ENCODE data around the gene CASS4. TPM values are rescaled to one million over a fixed set of nuclear protein-coding genes. Genes with fewer than 3 reads are reported as not detected.

Gene CASS4
- total and polyA plus RNA-seq, 9 of the 15 experiments (the other 6 are each of a cell fraction or from before 2014, with no cell fraction given) = 8.1 to 53.8 (median 26.7) TPM

GRCh38 chr20:56451056-56451765 lies 39.2 kb downstream of the CASS4 start:
- Histone ChIP-seq H3K27me3 (ENCODE audit: control insufficient read depth in 2 of 2, insufficient read depth in 2 of 2, low read length in 2 of 2) (no peaks in the 10 kb centered on the region), H4K20me1 (replicated peaks; ENCODE audit: control insufficient read depth, insufficient read depth, low read length) (no peaks in the 10 kb centered on the region), H3K9ac (ENCODE audit: insufficient read depth in 1 of 2, low read depth in 2 of 2, low read length in 2 of 2) (no peak overlapping the region), H3K36me3 (ENCODE audit: control insufficient read depth, insufficient read depth, low read length) (peaks cover 77% of the 10 kb centered on the region), H3K4me2 (ENCODE audit: insufficient read depth, low read length) (no peak overlapping the region), H3K4me1 (replicated peaks in 1 of 2; ENCODE audit: control insufficient read depth in 2 of 2, insufficient read depth in 2 of 2, low read length in 2 of 2) (peaks cover 9 to 13% of the 10 kb centered on the region in 2 experiments; a peak in 4 of 5 replicates), H2AFZ (ENCODE audit: low read depth, low read length) (no peak overlapping the region), H3K27ac (ENCODE audit: extremely low read depth, low read depth, low read length) (no peak overlapping the region), H3K4me3 (no peak overlapping the region), H3K79me2 (ENCODE audit: control insufficient read depth, insufficient read depth, low read length) (peaks cover 32% of the 10 kb centered on the region), H3K9me1 (ENCODE audit: control insufficient read depth, insufficient read depth, low read length) (peaks cover 3% of the 10 kb centered on the region), H3K9me3 (replicated peaks; ENCODE audit: control insufficient read depth, insufficient read depth, low read depth, low read length) (no peaks in the 10 kb centered on the region)
- in situ Hi-C loops (cut with MboI) (no loop called here), intact Hi-C loops (cut with micrococcal nuclease) (no loop called here)
- DNase-seq (ENCODE audit: extremely low read depth in 1 of 4, low spot score in 3 of 4) (no peak), ATAC-seq (no peak), FAIRE-seq (no peak)
- WGBS (ENCODE audit: insufficient coverage, low coverage, missing lambda C conversion rate) = 92% methylated on average over 13 of the region's 13 CpGs
- TF ChIP-seq SMARCE1 (IDR thresholded peaks at IDR 0.05) (no peak), ESRRA (IDR thresholded peaks at IDR 0.05; ENCODE audit: borderline replicate concordance, low read depth) (no peak), SUPT5H (IDR thresholded peaks at IDR 0.05) (no peak), BRF1 (IDR thresholded peaks at IDR 0.05; ENCODE audit: borderline replicate concordance, extremely low read depth, insufficient read length) (no peak), TFAM (CRISPR knock-in tag; conservative IDR thresholded peaks at IDR 0.05) (no peak), HMGXB4 (CRISPR knock-in tag; IDR thresholded peaks at IDR 0.05) (no peak), RB1 (IDR thresholded peaks at IDR 0.05; ENCODE audit: low read depth) (no peak), CBFA2T2 (conservative IDR thresholded peaks at IDR 0.05) (no peak), NFE2L1 (tag; IDR thresholded peaks at IDR 0.05; ENCODE audit: borderline replicate concordance, low read depth) (no peak), THRB (CRISPR knock-in tag; conservative IDR thresholded peaks at IDR 0.05) (no peak), NCOA4 (IDR thresholded peaks at IDR 0.05; ENCODE audit: partially characterized antibody) (no peak)
- CTCF ChIA-PET (ENCODE audit: low intra/inter-chr PET ratio) = no interaction called here
- POLR2A ChIA-PET = interaction anchor here (1.0 kb wide), 2 partner anchors 12 to 17 kb away, joined by 3 read pairs; partner anchors contain the start of gene RTF2
- TSS peak; percentile 9 for BruUV-seq (replicated peaks)
